Panc1 (cell line): ENCODE measurements around the gene STAC. TPM values are rescaled to one million over a fixed set of nuclear protein-coding genes. Genes with fewer than 3 reads are reported as not detected.

Source experiments
- ATAC-seq: fragments of 200-7000 bp; cut with Tn5 transposase; 2 replicates; pipeline ENCODE4 v1.9.1; 2020; ENCODE audit warnings: mild to moderate bottlenecking, moderate library complexity
- BruUV-seq: library from RNA; stranded (reverse); fragments of 400-500 nt; replicated peaks from 2 replicates; lab custom pipeline; 2021; lab: Mats Ljungman, UMichigan
- CTCF ChIA-PET: fragments of 300-600 bp; sonication (Branson Sonifier 250); formaldehyde crosslinking; loops from one replicate; lab custom pipeline; 2022; ENCODE audit warnings: antibody characterized with exemption; lab: Charles Lee
- POLR2A ChIA-PET: fragments of 300-600 bp; sonication (Branson Sonifier 250); formaldehyde crosslinking; loops from one replicate; lab custom pipeline; 2022; ENCODE audit warnings: antibody characterized with exemption; lab: Charles Lee
- DNase-seq: peaks from one replicate; pipeline ENCODE4 v3.0.0-alpha.2; 2010; ENCODE audit warnings: low read depth, low spot score
- H3K27ac ChIP-seq: 2 replicates; pipeline ENCODE4 v1.5.1; 2011; ENCODE audit warnings: mild to moderate bottlenecking, low read length, inconsistent platforms
- H3K27me3 ChIP-seq: fragments of 200-500 bp; sonication (Bioruptor generic); 2 replicates; pipeline ENCODE4 v1.6.0; 2014; ENCODE audit warnings: low read length, inconsistent platforms; ENCODE audit not compliant: control insufficient read depth, insufficient read depth
- H3K36me3 ChIP-seq: fragments of 200-500 bp; sonication (Bioruptor generic); 2 replicates; pipeline ENCODE4 v1.5.1; 2014; ENCODE audit warnings: inconsistent platforms, mild to moderate bottlenecking, low read length, moderate library complexity; ENCODE audit not compliant: control insufficient read depth, insufficient read depth
- H3K4me1 ChIP-seq: 2 replicates; pipeline ENCODE4 v1.5.1; 2011; ENCODE audit warnings: inconsistent platforms, mild to moderate bottlenecking, low read length, moderate library complexity; ENCODE audit not compliant: control insufficient read depth, insufficient read depth
- H3K4me3 ChIP-seq, 2 experiments: 2 replicates each; pipeline ENCODE4 v1.5.1; 2011 to 2012; ENCODE audit warnings: low read depth in 2 of 2, low read length in 2 of 2, mild to moderate bottlenecking in 2 of 2, inconsistent platforms in 1 of 2, moderate library complexity in 1 of 2
- H3K9me3 ChIP-seq: fragments of 200-500 bp; sonication (Bioruptor generic); 2 replicates; pipeline ENCODE4 v1.5.1; 2014; ENCODE audit warnings: low read depth, mild to moderate bottlenecking, inconsistent platforms, low read length, moderate library complexity; ENCODE audit not compliant: control insufficient read depth, insufficient read depth
- POLR2AphosphoS5 ChIP-seq: IDR thresholded peaks from 2 replicates; pipeline ENCODE4 v1.6.1; 2012; ENCODE audit warnings: mild to moderate bottlenecking, low read depth, low read length, moderate library complexity
- SIN3A ChIP-seq: IDR thresholded peaks from 2 replicates; pipeline ENCODE4 v1.6.1; 2012; ENCODE audit warnings: low read depth, mild to moderate bottlenecking, low read length, moderate library complexity, borderline replicate concordance; ENCODE audit not compliant: insufficient read depth
- TCF7L2 ChIP-seq: IDR thresholded peaks from 2 replicates; pipeline ENCODE4 v1.6.1; 2011; ENCODE audit warnings: mild to moderate bottlenecking, low read depth, low read length, inconsistent platforms
- in situ Hi-C: cut with HindIII; loops from 2 replicates; pipeline ENCODE4 v1.10.0; 2016; ENCODE audit warnings: low sequenced_read_pairs, low pct_unique_long_range_greater_than_20kb
- intact Hi-C: fragments of 100-400 bp; cut with micrococcal nuclease; formaldehyde crosslinking; loops from one replicate; pipeline ENCODE4 v1.10.0; 2022; ENCODE audit not compliant: unreplicated experiment
- total RNA-seq: library from RNA; stranded (reverse); gene quantifications from one replicate; pipeline ENCODE4 v1.2.1, GENCODE V29; 2021; ENCODE audit not compliant: unreplicated experiment
- TF ChIP-seq, protein P1 (sequence below), 2 experiments: IDR thresholded peaks; 2 replicates each; pipeline ENCODE4 v1.6.1; 2011 to 2012; ENCODE audit warnings: low read depth in 2 of 2, control low read depth in 1 of 2, low read length in 1 of 2, mild to moderate bottlenecking in 1 of 2, moderate library complexity in 1 of 2; ENCODE audit not compliant: insufficient read depth in 1 of 2
- TF ChIP-seq, protein P2 (sequence below): fragments of 450-650 bp; IDR thresholded peaks from 2 replicates; pipeline ENCODE4 v1.5.1; 2017; ENCODE audit warnings: mild to moderate bottlenecking

The STAC gene
- total RNA-seq, 1 experiment from 2014 or later, result 18.8 TPM

DNA sequence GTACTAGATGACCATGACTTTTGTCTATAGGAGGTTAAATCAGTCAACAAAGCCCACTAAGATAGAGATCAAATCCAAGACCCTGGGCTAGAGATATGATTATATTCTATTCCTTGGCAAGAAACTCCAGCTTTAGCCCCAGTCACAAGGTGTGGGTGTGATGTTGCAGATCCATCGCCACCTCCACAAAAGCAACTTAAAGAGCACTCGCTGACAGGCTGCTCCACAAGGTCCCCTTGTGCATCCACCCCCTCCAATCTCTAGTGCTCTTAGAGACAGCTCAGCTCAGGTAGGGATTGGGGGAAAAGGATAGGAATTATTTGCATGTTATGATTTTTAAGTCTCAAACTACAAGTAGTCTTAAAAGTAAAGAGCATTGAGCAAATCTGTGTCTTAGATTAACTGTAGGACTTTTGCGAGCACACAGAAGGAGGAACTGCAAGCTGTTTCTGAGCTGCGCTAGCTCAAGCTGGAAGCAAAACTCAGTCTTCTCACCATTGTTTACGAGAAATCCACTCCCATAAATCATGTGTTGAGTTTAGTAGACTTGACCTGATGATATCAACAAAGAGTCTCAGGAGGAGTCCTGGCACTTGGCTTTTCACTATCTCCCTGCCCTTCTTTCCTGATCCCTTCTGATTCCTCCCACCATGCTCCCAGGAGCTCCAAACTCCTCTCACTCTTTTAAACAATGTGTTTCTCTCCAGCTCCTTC lies 177.6 kb downstream of the STAC start:
- H3K36me3 ChIP-seq, result no peaks in the 10 kb centered on the region
- TF ChIP-seq, protein P1, sequence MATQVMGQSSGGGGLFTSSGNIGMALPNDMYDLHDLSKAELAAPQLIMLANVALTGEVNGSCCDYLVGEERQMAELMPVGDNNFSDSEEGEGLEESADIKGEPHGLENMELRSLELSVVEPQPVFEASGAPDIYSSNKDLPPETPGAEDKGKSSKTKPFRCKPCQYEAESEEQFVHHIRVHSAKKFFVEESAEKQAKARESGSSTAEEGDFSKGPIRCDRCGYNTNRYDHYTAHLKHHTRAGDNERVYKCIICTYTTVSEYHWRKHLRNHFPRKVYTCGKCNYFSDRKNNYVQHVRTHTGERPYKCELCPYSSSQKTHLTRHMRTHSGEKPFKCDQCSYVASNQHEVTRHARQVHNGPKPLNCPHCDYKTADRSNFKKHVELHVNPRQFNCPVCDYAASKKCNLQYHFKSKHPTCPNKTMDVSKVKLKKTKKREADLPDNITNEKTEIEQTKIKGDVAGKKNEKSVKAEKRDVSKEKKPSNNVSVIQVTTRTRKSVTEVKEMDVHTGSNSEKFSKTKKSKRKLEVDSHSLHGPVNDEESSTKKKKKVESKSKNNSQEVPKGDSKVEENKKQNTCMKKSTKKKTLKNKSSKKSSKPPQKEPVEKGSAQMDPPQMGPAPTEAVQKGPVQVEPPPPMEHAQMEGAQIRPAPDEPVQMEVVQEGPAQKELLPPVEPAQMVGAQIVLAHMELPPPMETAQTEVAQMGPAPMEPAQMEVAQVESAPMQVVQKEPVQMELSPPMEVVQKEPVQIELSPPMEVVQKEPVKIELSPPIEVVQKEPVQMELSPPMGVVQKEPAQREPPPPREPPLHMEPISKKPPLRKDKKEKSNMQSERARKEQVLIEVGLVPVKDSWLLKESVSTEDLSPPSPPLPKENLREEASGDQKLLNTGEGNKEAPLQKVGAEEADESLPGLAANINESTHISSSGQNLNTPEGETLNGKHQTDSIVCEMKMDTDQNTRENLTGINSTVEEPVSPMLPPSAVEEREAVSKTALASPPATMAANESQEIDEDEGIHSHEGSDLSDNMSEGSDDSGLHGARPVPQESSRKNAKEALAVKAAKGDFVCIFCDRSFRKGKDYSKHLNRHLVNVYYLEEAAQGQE (IDR thresholded peaks at IDR 0.05; ENCODE audit: insufficient read depth in 1 of 2, low read depth in 2 of 2, low read length in 1 of 2), result no peak
- no peak for TF ChIP-seq POLR2AphosphoS5
- TF ChIP-seq TCF7L2, result no peak
- no peak for TF ChIP-seq SIN3A
- TF ChIP-seq, protein P2, sequence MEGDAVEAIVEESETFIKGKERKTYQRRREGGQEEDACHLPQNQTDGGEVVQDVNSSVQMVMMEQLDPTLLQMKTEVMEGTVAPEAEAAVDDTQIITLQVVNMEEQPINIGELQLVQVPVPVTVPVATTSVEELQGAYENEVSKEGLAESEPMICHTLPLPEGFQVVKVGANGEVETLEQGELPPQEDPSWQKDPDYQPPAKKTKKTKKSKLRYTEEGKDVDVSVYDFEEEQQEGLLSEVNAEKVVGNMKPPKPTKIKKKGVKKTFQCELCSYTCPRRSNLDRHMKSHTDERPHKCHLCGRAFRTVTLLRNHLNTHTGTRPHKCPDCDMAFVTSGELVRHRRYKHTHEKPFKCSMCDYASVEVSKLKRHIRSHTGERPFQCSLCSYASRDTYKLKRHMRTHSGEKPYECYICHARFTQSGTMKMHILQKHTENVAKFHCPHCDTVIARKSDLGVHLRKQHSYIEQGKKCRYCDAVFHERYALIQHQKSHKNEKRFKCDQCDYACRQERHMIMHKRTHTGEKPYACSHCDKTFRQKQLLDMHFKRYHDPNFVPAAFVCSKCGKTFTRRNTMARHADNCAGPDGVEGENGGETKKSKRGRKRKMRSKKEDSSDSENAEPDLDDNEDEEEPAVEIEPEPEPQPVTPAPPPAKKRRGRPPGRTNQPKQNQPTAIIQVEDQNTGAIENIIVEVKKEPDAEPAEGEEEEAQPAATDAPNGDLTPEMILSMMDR, result no peak
- CTCF ChIA-PET, result no interaction called here
- H3K9me3 ChIP-seq, result no peaks in the 10 kb centered on the region
- POLR2A ChIA-PET, result no interaction called here
- no peaks in the 10 kb centered on the region for H3K27me3 ChIP-seq
- H3K27ac ChIP-seq, result no peak overlapping the region
- in situ Hi-C loops (no loop called here), intact Hi-C loops (no loop called here)
- no peaks in the 10 kb centered on the region for H3K4me1 ChIP-seq
- BruUV-seq, result no TSS peak
- ATAC-seq (no peak), DNase-seq (no peak)
- no peak overlapping the region for H3K4me3 ChIP-seq

DNA sequence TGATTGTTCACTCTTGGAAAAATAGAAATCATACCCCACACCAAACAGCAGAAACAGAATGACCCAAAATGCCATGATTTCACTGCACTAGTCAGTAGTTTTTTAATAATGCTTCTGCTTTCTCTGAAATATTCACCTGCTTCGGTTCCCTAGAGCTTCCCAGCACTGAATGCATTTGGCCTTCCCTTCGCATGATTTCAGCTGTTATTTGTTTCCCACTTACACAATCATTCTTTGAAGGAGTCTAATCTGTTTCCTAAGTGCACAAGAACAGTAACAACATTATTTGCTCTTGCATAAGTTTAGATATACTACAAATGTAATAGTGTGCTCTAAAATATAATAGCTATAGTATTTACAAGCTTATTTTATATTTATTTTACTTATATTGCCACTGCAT lies 178.7 kb downstream of the STAC start:
- ATAC-seq (no peak), DNase-seq (no peak)
- Histone ChIP-seq H3K36me3 (no peaks in the 10 kb centered on the region), H3K4me3 (no peak overlapping the region), H3K9me3 (no peaks in the 10 kb centered on the region), H3K27ac (no peak overlapping the region), H3K27me3 (no peaks in the 10 kb centered on the region), H3K4me1 (no peaks in the 10 kb centered on the region)
- TF ChIP-seq SIN3A, result no peak
- no peak for TF ChIP-seq TCF7L2
- TF ChIP-seq, protein P2, result no peak
- TF ChIP-seq POLR2AphosphoS5, result no peak
- ChIA-PET CTCF (no interaction called here), POLR2A (interaction anchor here (0.7 kb wide), 2 partner anchors 15 to 190 kb away, joined by 3 to 7 read pairs; no protein-coding TSS in a partner anchor)
- in situ Hi-C loops (no loop called here), intact Hi-C loops (no loop called here)
- no TSS peak for BruUV-seq
